HG02763 (cell line): ENCODE results near the gene TRIM37.
"Not testable (repeated sequence)": the region's sequence is repeated elsewhere in the genome, so short reads cannot be mapped to it uniquely, and the experiment has no call there.

Experiments
- ATAC-seq: cut with Tn5 transposase; IDR thresholded peaks from one replicate; pipeline ENCODE4 v1.9.1; 2021; ENCODE audit warnings: mild to moderate bottlenecking, moderate library complexity; ENCODE audit not compliant: unreplicated experiment

The TRIM37 gene

DNA sequence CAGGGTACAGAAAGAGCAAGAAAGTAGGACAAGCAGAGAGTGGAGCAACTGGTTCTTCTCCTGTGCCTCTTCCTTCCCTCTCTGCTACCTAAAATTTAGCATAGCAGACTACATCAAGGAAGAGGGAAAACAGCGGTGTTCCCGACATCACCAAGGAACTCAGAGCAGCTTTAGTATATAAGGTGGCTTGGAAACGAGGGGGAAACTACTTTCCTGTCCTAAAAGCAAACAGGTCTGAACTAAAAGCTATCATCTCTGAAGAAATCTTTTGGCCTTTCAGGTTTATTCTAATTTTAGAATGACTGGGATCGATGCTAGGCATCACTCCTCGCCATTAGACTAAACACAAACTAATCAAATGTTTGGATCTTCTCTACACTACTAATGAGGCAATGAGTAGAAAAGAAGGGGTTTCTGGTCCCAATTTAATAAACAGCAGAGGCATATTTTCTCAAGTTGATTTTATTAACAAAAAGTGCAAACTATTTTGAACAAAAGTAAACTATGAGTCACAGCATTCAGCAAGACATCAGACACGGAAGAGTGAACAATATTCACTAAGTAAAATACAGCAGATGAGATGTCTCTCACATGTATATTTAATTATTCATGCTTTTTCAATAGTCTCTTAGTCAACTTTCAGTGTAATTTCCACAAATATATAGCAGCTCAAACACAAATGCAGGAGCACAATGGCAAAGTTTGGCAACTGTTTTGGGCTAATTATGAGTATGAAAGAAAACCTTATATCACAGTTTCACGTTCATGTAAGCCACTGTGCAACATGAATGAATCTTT lies 108.7 kb downstream of the TRIM37 start:
- ATAC-seq: no peak

DNA sequence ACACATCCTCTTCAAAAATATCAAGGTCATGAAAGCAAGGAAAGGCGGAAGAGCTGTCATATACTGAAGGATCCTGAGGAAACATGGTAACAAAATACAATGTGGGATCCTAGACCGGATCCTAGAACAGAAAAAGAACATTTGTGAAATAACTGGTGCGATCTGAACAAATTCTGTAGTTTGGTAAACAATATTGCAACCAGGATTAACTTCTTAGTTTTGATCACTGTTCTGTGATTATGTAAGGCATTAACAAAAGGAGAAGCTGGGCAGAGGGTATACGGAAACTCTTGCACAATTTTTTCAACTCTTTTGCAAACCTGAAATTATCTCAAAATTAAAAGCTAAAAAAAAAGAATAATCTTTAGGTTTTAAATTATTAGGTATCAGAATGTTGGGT lies 109.7 kb downstream of the TRIM37 start:
- no peak for ATAC-seq

DNA sequence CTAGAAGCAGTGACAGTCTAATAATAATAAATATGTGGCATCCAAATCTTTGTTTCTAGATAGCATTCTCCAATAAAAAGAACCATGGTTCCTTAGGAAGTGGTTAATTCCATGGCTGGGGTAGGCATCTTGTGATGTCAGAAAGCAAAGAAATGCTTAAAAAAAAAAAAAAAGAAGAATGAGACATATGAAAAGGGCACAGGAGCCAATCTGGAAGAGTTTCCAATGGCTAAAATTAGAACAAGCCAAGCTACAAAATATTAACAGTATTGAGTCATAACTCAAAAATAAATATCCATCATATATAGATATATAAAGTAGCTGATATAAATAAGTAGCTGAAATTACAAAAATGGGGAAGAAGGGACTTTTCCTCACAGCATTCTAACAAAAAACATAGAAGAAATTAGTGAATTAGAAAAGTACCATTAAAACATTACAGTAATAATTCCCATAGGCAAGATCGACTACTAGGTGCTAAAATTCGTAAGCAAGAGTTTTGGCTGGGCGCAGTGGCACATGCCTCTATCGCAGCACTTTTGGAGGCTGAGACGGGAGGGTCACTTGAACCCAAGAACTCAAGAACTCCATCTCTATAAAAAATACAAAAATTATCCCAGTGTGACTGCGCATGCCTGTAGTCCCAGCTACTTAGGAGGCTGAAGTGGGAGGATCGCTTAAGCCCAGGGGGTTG lies 111.3 kb downstream of the TRIM37 start:
- ATAC-seq: no peak

DNA sequence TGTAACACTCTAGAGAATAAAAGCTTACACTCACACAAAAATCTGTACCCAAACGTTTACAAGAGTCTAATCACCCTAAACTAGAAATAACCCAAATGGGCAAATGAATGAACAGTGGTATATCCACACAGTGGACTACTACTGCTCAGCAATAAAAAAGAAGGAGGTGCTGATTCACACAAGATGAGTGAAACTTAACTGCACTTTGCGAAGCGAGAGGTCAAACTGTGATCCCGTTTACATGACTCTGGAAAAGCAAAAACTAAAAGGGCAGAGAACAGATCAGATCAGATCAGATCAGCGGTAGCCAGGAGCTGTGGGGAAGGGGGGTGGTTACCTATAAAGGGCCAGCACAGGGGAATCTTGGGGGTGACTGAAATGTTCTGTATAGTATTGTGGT lies 113.4 kb downstream of the TRIM37 start:
- ATAC-seq: no peak

GRCh38 chr17:58991718-58992331 lies 114.9 kb downstream of the TRIM37 start:
- no peak for ATAC-seq

DNA sequence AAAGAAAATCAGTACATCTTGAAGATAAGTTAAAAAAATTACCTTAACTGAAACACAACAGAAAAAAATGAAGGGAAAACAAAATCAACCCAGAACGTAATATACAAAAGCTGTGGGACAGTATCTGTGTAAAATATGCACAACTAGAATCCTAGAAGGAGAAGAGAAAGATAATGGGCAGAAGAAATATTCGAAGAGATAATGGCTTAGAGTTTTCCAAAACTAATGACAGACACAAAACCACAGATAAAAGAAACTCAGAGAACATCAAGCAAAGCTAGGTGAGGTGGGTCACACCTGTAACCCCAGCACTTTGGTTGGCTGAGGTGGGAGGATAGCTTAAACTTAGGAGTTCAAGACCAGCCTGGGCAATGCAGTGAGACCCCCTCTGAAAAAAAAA lies 117.1 kb downstream of the TRIM37 start:
- no peak for ATAC-seq

GRCh38 chr17:58985971-58986370 lies 120.7 kb downstream of the TRIM37 start:
- no peak for ATAC-seq

DNA sequence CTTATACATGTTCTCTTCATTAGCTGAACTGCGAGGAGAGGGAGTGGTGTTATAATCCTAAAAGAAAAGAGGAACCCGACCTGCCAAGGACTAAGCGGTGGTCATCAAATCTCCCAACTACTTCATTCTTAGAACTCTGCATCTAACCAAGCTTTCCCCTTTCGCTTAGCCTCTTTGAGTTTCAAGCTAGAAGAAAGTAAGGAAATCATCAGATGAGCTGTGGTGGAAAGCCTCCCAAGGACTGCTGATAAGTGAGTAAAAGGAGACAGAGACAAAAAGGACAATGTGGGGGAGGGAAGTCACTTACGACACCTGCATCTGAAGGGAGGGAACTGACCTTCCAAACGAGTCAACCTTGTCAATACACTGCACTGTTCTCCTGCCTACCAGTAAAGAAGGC lies 121.3 kb downstream of the TRIM37 start:
- no peak for ATAC-seq

DNA sequence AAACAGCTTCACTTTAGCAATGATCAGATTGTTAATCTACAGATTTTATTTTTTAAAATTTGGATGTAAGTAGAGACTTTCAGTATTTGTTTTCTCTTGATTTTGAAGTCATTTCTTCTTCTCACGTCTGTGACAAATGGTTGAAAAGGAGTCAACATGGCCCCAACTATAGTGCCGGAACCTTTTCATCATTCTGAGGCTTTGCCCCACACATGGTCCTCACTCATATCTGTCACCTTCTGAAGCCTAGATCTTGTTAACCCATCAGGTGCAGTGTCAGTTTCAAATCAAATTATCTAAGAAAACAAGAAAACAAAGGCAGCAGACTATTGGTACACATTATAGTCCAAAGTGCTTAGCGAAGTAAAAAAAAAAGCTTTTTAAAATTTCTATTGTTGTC lies 124.1 kb downstream of the TRIM37 start:
- no peak for ATAC-seq

- no peak for ATAC-seq
Measured at GRCh38 chr17:58980706-58981481, 125.8 kb downstream of the TRIM37 start.

- ATAC-seq: no peak
Measured at GRCh38 chr17:58976541-58976940, 130.1 kb downstream of the TRIM37 start.

GRCh38 chr17:58974354-58974753 lies 132.3 kb downstream of the TRIM37 start:
- no peak for ATAC-seq

DNA sequence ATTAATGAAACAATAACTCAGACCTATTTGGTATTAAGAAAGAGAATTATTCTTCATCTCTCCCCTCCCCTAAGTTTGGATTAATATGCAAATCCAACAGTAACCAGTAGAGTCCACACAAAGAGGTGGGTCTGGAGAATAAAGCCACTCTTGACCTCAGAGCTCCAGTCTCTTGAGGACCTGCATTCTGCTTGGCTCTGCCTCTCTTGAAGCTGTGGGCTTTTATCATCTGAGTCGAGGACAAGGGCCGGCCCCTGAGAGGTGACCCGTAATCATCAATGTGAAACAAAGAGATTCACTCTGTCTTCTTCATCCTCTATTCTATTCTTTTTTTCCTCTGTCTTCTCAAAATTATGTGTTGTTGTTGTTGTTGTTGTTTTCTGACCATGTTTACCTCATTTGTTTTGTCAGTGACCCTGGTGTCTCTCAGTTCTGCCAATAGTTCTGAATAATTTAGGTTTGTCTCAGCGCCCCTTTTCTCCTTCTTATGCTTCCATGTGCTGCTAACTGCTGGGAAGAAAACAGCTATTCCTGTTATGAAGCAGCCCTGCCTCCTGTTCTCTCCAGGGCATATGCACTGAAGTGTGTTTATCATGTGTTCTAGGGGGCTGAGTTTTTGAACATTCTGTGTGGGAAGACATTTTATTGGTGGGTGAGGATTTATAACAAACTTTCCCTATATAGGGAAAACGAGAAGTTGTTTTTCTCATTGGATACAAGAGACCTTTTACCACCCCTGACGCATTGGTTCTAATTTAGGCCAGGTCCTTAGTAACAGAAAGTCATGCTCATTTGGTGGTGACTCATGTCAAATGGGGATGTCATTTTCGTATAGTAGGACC lies 135.8 kb downstream of the TRIM37 start:
- ATAC-seq: no peak

- ATAC-seq: no peak
Measured at GRCh38 chr17:58969612-58970011, 137.1 kb downstream of the TRIM37 start.

DNA sequence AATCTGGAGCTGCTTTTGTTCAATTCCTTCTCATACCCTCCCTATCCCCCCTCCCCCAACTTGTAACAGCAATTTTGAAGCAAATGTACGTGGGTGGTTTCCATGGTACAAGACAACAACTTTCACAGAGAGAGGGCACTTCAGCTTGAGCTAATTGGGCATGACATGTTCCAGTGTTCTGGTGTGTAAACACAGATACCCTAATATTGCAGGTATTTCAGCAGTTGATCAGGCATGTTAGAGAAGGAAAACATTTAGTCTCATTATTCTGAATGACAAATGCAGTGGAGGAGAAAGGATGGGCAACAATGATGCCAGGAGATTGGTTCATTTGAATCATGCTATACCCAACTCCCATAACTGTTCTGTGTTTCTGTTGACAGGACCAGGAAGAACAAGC lies 137.5 kb downstream of the TRIM37 start:
- ATAC-seq: no peak

DNA sequence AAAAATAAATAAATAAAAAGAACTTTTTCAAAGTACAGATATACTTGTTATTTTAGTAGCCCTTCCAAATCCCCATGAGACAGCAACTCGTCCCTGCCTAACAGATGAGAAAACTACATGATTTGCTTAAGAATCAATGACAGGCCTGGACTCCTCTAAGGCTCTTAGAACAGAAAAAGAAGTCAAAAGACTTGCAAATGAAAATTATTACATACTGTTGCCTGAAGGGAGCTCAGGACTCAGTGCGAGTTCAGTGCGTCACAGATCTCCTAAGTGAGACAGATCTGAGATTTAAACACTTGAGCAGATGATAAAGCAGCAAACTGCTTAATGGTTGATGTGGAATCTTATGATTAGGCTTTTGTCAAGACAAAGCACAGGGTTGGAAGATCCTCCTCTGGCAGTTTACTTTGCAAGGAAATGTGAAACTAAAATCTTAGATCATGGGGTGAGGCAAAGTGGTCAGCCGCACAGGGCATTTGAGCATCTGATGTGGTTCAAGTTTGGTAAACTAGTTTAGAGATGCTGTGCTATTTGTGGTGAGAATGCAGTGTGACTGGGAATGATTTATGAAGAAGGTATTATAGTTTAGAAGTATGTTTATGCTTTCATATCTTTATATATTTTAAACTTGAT lies 138.1 kb downstream of the TRIM37 start:
- no peak for ATAC-seq

GRCh38 chr17:58966208-58966607 lies 140.5 kb downstream of the TRIM37 start:
- ATAC-seq: no peak

DNA sequence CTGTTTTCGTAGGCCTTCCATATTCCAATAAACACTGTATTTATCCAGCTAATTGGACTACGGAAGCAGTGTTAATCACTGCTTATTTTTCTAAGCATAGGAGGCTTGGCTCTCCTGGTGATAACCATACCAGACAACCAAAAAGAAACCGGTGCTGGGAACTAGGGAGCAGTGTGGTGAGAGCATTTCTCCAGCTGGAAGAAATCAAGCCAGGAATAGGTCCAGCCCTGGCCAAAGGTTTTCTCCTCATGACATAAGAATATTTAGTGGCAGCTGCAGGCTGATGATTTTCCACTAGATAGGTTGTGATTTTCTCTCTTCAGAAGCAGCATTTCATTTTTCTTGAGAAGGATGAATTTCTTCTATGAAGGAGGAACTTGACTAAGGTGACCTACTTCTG lies 141.5 kb downstream of the TRIM37 start:
- no peak for ATAC-seq

DNA sequence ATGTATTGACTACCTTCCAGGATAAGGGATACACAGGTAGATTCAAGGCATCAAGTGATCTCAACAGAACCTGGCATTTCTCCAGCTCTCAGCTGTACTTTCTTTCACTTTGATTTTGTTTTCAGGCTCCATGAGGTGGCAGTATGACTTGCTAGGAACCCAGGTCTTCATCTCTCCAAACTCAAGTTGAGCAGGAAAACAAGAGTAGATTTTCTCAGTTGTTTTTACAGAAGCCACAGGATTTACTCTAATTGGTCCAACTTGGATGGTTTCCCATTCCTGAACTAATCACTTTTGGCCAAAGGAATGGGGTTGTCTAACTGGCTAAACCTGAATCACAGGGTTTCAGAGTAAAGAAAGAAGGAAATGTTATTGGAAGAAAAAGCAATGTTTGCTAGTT lies 146.6 kb downstream of the TRIM37 start:
- ATAC-seq: no peak

- ATAC-seq: not testable (repeated sequence)
Measured at GRCh38 chr17:58957725-58958073, 149.0 kb downstream of the TRIM37 start.
